ENCODE data around the gene ZMIZ1. TPM values are rescaled to one million over a fixed set of nuclear protein-coding genes. Genes with fewer than 3 reads are reported as not detected.

Gene ZMIZ1
- total and polyA plus RNA-seq, 5 donors from 2014 or later, result 1.5 to 34.8 (median 2.2) TPM

DNA sequence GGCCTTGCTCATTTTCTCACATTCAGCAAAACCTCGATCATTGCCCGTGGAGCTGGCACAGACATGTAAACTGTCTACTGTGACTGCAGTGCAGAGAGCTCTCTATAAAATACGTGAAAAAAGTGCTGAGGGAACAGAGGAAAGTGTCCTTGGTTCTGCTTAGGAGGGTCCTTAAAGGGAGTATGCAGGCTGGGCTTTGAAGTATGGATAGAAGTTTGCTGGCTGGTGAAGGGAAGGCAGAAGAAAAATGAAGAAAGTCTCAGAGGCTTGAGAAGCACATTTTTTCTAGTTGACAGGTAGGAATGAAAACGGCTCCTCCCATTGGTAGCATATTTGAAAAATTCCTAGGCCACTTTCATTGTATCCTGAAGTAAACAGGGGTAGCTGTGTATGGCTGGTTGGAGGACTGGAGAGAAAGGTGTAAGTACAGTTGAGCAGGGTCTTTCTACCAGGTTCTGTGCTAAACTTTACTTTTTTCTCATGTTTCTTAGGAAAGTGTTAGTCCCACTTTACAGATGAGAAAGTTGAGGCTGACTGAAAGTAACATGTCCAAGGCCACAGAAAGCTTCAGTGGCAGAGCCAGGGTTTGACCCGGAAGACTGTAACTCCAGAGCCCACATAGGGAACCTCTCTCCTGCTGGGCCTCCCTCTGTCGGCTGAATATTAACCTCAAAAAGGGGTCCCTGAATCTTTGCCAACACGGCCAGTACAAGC lies 215.5 kb downstream of the ZMIZ1 start:
- Mint-ChIP-seq H3K4me3 (peak overlapping the region in 3 of 4 donors; percentile 29 to 90 (median 65)), H3K4me1 (peaks cover 12 to 68% (median 38%) of the 10 kb centered on the region in 4 donors), H3K9me3 (no peaks in the 10 kb centered on the region), H3K36me3 (peaks cover 11% of the 10 kb centered on the region), H3K27ac (peak overlapping the region; percentile 94 to 98 (median 96)), H3K27me3 (no peaks in the 10 kb centered on the region)
- Histone ChIP-seq H3K27ac (ENCODE audit: insufficient read depth, low read length, poor library complexity, severe bottlenecking) (peak overlapping the region; percentile 77), H3K4me1 (ENCODE audit: control insufficient read depth, insufficient read depth, low read length, poor library complexity, severe bottlenecking) (peaks cover 48% of the 10 kb centered on the region), H3K36me3 (ENCODE audit: control insufficient read depth, insufficient read depth, low read length) (no peaks in the 10 kb centered on the region), H3K27me3 (ENCODE audit: control insufficient read depth, insufficient read depth, low read length) (no peaks in the 10 kb centered on the region), H3K4me3 (ENCODE audit: low read depth, low read length) (no peak overlapping the region), H3K9me3 (ENCODE audit: control insufficient read depth in 2 of 2, low read length in 2 of 2) (no peaks in the 10 kb centered on the region)
- ATAC-seq (ENCODE audit: low read depth in 2 of 2) (no peak), DNase-seq (no peak)

DNA sequence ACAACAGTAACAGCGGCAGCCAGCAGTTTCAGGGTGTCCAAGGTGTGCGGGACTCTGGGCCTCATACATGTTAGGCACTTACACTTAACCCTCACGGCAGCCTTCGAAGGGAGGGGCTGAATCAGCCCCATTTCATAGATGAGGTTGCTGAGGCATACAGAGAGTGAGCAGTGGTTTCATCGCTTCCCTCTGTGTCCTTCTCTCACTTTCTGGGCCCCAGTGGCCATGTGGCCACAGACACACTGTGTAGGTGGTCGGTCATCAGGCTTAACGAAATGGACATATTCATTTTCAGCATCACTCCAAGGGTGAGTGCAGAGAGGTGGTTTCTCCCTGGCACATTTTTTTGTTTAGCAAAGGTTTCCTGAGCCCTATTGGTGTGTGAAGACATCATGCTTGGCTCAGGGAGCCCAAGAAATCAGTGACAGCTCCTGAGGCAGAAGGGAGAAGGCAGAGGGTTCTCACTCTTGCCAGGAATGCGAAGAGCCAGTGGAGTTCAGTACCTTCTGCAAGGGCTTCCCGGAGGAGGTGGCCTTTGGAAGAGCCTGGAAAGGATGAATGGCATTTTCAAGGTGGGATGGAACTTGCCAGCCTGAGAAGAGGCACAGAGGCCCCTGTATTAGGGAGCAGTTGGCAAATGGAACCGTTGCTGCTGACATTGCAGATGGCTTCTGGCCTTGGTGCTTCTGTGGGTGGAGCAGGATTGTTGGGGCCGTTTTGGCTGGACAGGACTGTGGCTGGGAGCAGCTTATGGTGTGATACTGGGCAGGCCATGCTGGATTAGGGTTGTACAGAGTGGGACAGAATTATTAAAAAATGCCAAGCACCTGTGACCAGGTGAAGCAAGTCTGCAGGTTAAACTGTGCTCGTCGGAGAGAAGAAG lies 216.8 kb downstream of the ZMIZ1 start:
- H3K27ac Mint-ChIP-seq, result peak overlapping the region; percentile 94 to 98 (median 96)
- Histone ChIP-seq H3K27me3 (ENCODE audit: control insufficient read depth, insufficient read depth, low read length) (no peaks in the 10 kb centered on the region), H3K27ac (ENCODE audit: insufficient read depth, low read length, poor library complexity, severe bottlenecking) (peak overlapping the region; percentile 77), H3K9me3 (ENCODE audit: control insufficient read depth in 2 of 2, low read length in 2 of 2) (no peaks in the 10 kb centered on the region), H3K4me1 (ENCODE audit: control insufficient read depth, insufficient read depth, low read length, poor library complexity, severe bottlenecking) (peaks cover 48% of the 10 kb centered on the region), H3K36me3 (ENCODE audit: control insufficient read depth, insufficient read depth, low read length) (no peaks in the 10 kb centered on the region), H3K4me3 (ENCODE audit: low read depth, low read length) (peak overlapping the region; percentile 57)
- no peaks in the 10 kb centered on the region for H3K9me3 Mint-ChIP-seq
- peak overlapping the region; percentile 75 to 90 (median 83) for H3K4me3 Mint-ChIP-seq
- H3K27me3 Mint-ChIP-seq, result no peaks in the 10 kb centered on the region
- ATAC-seq (ENCODE audit: low read depth in 2 of 2), result peak in 1 of 2 donors; percentile 12
- H3K4me1 Mint-ChIP-seq, result peaks cover 12 to 67% (median 39%) of the 10 kb centered on the region in 4 donors
- DNase-seq, result peak in 2 of 3 donors; percentile 17 to 89
- H3K36me3 Mint-ChIP-seq, result peaks cover 9% of the 10 kb centered on the region

DNA sequence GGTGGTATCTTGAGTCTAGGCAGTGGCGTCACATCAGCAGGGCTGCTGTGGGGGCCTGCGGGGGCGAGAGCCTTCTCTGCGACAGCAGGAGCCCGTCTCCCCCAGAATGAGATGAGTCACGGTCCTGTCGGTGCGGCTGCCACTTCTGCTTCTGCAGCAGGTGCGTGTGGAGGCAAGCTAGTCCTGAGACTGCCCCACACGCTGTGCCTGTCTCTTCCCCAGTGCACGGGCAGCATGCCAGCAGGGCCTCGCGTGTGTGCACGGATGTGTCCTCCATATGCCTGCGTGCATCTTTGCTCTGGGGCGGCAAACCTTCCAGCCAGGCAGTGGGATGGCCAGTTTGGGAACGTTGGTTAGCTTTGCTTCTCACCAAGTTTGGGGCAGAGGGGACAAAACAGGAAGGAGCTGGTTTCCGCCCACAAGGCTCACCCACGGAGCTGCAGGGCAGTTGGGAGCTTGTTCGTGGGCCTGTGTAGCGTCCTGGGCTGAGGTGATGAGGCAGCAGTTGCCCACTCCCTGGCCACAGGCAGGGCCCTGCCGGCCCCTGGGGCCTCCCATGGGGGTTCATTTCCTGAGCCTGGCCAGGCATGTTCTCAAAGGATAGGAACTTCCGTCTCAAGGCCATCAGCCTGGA lies 217.7 kb downstream of the ZMIZ1 start:
- Mint-ChIP-seq H3K4me1 (peaks cover 12 to 67% (median 43%) of the 10 kb centered on the region in 4 donors), H3K9me3 (no peaks in the 10 kb centered on the region), H3K27ac (peak overlapping the region; percentile 94 to 98 (median 96)), H3K4me3 (peak overlapping the region; percentile 75 to 90 (median 83)), H3K27me3 (no peaks in the 10 kb centered on the region), H3K36me3 (peaks cover 6% of the 10 kb centered on the region)
- ATAC-seq (ENCODE audit: low read depth in 2 of 2), result peak; percentile 91 to 96
- Histone ChIP-seq H3K27ac (ENCODE audit: insufficient read depth, low read length, poor library complexity, severe bottlenecking) (peak overlapping the region; percentile 77), H3K27me3 (ENCODE audit: control insufficient read depth, insufficient read depth, low read length) (no peaks in the 10 kb centered on the region), H3K36me3 (ENCODE audit: control insufficient read depth, insufficient read depth, low read length) (no peaks in the 10 kb centered on the region), H3K4me3 (ENCODE audit: low read depth, low read length) (peak overlapping the region; percentile 57), H3K9me3 (ENCODE audit: control insufficient read depth in 2 of 2, low read length in 2 of 2) (no peaks in the 10 kb centered on the region), H3K4me1 (ENCODE audit: control insufficient read depth, insufficient read depth, low read length, poor library complexity, severe bottlenecking) (peaks cover 48% of the 10 kb centered on the region)
- DNase-seq, result peak; percentile 43 to 94 (median 63)

DNA sequence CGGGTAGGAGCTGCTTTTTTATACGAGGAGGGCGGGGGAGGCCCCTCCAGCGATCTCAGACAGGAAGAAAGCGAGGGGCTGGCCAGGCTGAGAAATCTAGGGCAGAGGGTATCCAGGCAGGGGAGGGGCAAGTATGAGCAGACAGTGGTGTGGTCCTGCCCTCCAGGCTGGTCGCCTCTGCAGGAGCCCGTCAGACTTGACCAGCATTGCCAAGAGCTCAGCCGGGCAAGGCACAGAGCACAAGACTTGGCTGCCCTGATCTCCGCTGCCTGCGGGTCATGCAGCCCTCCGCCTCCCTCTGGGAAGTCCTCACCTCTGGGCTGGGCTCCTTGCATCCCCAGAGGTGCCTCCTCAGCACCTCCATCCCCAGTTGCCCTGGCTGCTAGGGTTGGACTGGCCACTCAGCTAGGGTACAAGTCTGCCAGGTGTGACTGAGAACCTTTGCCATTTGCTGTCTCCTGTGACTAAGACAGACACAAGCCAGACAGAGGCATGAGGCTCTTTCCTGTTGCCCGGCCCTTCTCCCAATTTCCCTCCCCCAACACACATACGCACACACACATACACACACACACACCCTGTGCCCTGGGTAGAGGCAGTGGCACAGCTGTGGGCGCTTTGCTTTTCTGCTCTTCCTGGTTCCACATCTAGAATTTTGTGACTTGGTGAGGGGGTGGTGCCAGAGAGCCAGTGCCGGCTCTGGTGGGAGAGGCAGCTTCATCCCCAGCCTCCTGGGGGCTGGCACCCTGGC lies 219.4 kb downstream of the ZMIZ1 start:
- H3K4me1 ChIP-seq (ENCODE audit: control insufficient read depth, insufficient read depth, low read length, poor library complexity, severe bottlenecking), result peaks cover 48% of the 10 kb centered on the region
- H3K4me1 Mint-ChIP-seq, result peaks cover 12 to 71% (median 46%) of the 10 kb centered on the region in 4 donors
- no peaks in the 10 kb centered on the region for H3K27me3 ChIP-seq (ENCODE audit: control insufficient read depth, insufficient read depth, low read length)
- no peak for ATAC-seq (ENCODE audit: low read depth in 2 of 2)
- no peaks in the 10 kb centered on the region for H3K27me3 Mint-ChIP-seq
- H3K36me3 ChIP-seq (ENCODE audit: control insufficient read depth, insufficient read depth, low read length), result peaks cover 3% of the 10 kb centered on the region
- H3K4me3 ChIP-seq (ENCODE audit: low read depth, low read length), result no peak overlapping the region
- H3K9me3 Mint-ChIP-seq, result no peaks in the 10 kb centered on the region
- H3K27ac Mint-ChIP-seq, result peak overlapping the region; percentile 80 to 96 (median 94)
- peaks cover 4% of the 10 kb centered on the region for H3K36me3 Mint-ChIP-seq
- peak in 1 of 3 donors; percentile 14 for DNase-seq
- peak overlapping the region in 2 of 4 donors; percentile 18 to 35 for H3K4me3 Mint-ChIP-seq
- H3K27ac ChIP-seq (ENCODE audit: insufficient read depth, low read length, poor library complexity, severe bottlenecking), result no peak overlapping the region
- H3K9me3 ChIP-seq (ENCODE audit: control insufficient read depth in 2 of 2, low read length in 2 of 2), result no peaks in the 10 kb centered on the region

DNA sequence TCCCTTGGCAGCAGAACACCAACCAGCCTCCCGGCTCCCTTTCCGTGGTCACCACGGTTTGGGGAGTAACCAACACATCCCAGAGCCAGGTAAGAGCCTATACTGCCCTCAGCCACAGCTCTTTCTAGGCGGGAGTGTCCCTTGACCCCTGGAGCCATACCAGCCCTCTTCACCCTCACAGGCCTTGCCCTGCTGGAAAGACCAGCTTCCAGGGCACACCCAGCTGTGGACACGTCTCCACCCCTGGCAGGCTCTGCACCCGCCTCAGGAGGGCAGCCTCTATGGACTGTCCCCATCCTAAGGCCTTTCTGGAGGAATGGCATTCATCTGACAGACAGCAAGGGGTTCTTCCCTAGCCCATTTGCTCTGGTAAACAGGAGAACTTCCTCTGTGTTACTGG lies 221.0 kb downstream of the ZMIZ1 start:
- ATAC-seq (ENCODE audit: low read depth in 2 of 2) (no peak), DNase-seq (no peak)
- Histone ChIP-seq H3K27ac (ENCODE audit: insufficient read depth, low read length, poor library complexity, severe bottlenecking) (no peak overlapping the region), H3K9me3 (ENCODE audit: control insufficient read depth in 2 of 2, low read length in 2 of 2) (no peaks in the 10 kb centered on the region), H3K4me1 (ENCODE audit: control insufficient read depth, insufficient read depth, low read length, poor library complexity, severe bottlenecking) (peaks cover 33% of the 10 kb centered on the region), H3K27me3 (ENCODE audit: control insufficient read depth, insufficient read depth, low read length) (no peaks in the 10 kb centered on the region), H3K4me3 (ENCODE audit: low read depth, low read length) (no peak overlapping the region), H3K36me3 (ENCODE audit: control insufficient read depth, insufficient read depth, low read length) (peaks cover 13% of the 10 kb centered on the region)
- peaks cover 8% of the 10 kb centered on the region for H3K36me3 Mint-ChIP-seq
- peak overlapping the region; percentile 48 to 78 (median 65) for H3K27ac Mint-ChIP-seq
- H3K9me3 Mint-ChIP-seq, result no peaks in the 10 kb centered on the region
- H3K27me3 Mint-ChIP-seq, result no peaks in the 10 kb centered on the region
- peak overlapping the region in 2 of 4 donors; percentile 32 to 64 for H3K4me3 Mint-ChIP-seq
- peaks cover 7 to 58% (median 38%) of the 10 kb centered on the region in 4 donors for H3K4me1 Mint-ChIP-seq

DNA sequence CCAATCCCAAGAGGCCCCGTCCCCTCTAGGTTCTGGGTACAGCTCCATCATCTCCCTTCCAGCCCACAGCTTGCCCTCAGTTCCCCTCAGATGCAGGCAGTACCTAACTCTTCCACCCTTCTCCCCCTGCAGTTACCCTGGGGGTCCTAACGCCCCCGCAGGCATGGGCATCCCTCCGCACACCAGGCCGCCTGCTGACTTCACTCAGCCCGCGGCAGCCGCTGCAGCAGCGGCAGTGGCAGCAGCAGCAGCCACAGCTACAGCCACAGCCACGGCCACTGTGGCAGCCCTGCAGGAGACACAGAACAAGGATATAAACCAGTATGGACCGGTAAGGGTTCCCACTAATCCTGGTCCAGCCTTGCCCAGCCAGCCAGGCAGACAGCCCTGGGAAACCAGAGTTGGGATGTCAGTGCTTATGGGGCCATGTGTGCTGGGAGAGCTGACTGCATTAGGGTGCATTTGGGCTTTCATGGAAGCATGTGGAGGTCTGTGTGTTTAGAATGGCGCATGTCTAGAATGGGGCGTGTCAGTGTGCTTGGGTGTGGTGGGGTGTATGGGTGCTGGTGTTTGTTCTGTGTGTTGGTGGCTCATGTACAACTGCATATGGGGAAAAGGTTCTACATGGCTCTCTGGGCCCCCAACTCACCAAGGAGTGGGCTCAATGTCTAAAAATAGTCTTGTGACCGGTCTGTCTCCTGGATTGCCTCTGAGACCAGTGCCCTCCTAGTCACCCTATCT lies 223.4 kb downstream of the ZMIZ1 start:
- DNase-seq (no peak), ATAC-seq (ENCODE audit: low read depth in 2 of 2) (no peak)
- peak overlapping the region in 1 of 4 donors; percentile 54 for H3K4me3 Mint-ChIP-seq
- H3K27me3 ChIP-seq (ENCODE audit: control insufficient read depth, insufficient read depth, low read length), result no peaks in the 10 kb centered on the region
- H3K36me3 Mint-ChIP-seq, result peaks cover 19% of the 10 kb centered on the region
- peak overlapping the region in 1 of 3 donors; percentile 65 for H3K27ac Mint-ChIP-seq
- H3K9me3 Mint-ChIP-seq, result no peaks in the 10 kb centered on the region
- no peaks in the 10 kb centered on the region for H3K27me3 Mint-ChIP-seq
- no peaks in the 10 kb centered on the region for H3K9me3 ChIP-seq (ENCODE audit: control insufficient read depth in 2 of 2, low read length in 2 of 2)
- peaks cover 9% of the 10 kb centered on the region for H3K4me1 ChIP-seq (ENCODE audit: control insufficient read depth, insufficient read depth, low read length, poor library complexity, severe bottlenecking)
- H3K4me1 Mint-ChIP-seq, result peaks cover 6 to 36% (median 20%) of the 10 kb centered on the region in 4 donors
- no peak overlapping the region for H3K4me3 ChIP-seq (ENCODE audit: low read depth, low read length)
- peaks cover 17% of the 10 kb centered on the region for H3K36me3 ChIP-seq (ENCODE audit: control insufficient read depth, insufficient read depth, low read length)
- H3K27ac ChIP-seq (ENCODE audit: insufficient read depth, low read length, poor library complexity, severe bottlenecking), result no peak overlapping the region

All from CD4-positive, CD25-positive, alpha-beta regulatory T cell (primary cell).